Left ventricle myocardium superior (tissue), 1 donor: ENCODE data around the gene GJB2. TPM values are rescaled to one million over a fixed set of nuclear protein-coding genes. Genes with fewer than 3 reads are reported as not detected.
"Not testable (repeated sequence)": the region's sequence is repeated elsewhere in the genome, so short reads cannot be mapped to it uniquely, and the experiment has no call there.

Experiments
- ATAC-seq: fragments of 200-7000 bp; cut with Tn5 transposase; one replicate; pipeline ENCODE4 v1.9.1; 2020; ENCODE audit warnings: mild to moderate bottlenecking, moderate library complexity
- DNase-seq: peaks from one replicate; pipeline ENCODE4 v3.0.0-alpha.2; 2020
- intact Hi-C: fragments of 100-400 bp; cut with micrococcal nuclease; formaldehyde crosslinking; loops from one replicate; pipeline ENCODE4 v1.11.0; 2022
- total RNA-seq: library from RNA; stranded (reverse); fragmentation: NEBNext Ultra II Directional; extraction: Animal tissue kit (Norgen Biotek cat#: 25700); gene quantifications from one replicate; pipeline ENCODE4 v1.2.1, GENCODE V29; 2021
- donor health status: DM: no; HTN: yes; CAD: no; lungs with severe emphysema.

Gene GJB2
- total RNA-seq, 1 donor from 2014 or later, result 0.42 TPM

GRCh38 chr13:20175406-20175794 is 17.3 kb downstream of the GJB2 start:
- ATAC-seq (no peak), DNase-seq (no peak)
- intact Hi-C loops, result no loop called here

DNA sequence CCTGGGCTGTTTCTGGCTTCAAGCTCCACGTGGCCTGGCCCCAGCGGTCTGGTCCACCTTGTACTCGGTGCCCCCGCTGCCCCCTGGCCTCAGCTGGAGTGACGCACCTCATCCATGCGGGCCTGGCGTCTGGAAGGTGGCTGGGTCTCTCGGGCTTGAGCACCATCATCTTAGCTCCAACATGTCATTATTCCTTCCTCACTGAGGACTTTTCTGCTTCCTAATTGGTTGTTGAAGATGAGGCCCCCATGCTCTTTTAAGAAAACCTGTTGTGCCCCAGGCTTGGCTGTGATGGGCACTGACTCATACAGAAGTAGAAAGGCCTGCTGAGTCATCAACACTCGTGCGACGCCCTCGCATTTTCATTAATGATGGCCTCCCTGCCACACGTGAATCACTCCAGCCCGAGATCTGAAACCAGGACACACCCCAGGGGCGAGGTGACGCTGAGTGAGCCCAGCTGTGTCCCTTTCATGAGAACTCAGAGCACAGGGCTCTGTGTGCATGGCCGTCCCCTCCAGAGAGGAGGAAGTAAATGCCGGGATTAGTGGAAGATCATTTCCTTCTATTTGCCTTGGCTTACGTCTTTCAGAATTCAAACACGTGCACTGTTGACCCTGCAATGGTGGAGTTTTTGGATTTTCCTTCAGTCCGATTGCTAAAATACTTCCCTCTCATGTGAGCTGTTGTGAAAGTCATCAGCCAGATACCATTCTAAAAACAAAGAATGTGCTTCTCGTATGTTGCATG is 17.9 kb downstream of the GJB2 start:
- peak; percentile 62 for DNase-seq
- peak; percentile 72 for ATAC-seq
- intact Hi-C loops, result no loop called here

DNA sequence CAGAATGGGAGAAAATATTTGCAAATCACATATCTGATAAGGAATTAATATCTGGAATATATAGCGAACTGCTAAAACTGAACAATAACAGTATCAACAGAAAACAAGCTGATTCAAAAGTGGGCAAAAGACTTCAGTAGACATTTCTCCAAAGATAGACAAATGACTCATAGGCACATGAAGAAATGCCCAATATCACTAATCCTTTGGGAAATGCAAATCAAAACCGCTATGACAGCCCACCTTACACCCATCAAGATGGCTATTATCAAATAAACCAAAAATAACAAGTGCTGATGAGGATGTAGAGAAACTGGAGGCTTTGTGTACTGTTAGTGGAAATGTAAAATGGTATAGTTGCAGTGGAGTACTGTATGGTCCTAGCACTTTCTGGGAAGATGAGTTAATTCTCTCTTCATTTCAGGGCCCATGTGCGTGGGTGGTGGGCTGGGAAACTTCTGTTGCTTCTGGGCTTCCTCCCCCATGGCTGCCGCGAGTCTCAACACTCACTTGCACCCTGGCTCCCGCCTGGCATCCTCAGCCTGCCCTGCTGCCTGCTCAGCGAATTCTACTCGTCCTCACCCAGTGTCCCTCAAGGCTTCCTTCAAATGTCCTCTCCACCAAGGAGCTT is 19.5 kb downstream of the GJB2 start:
- ATAC-seq (no peak), DNase-seq (no peak)
- intact Hi-C loops, result no loop called here

- no peak for ATAC-seq
- intact Hi-C loops, result no loop called here
- DNase-seq, result no peak
These were observed 21.4 kb downstream of the GJB2 start for GRCh38 chr13:20171364-20171763.

DNA sequence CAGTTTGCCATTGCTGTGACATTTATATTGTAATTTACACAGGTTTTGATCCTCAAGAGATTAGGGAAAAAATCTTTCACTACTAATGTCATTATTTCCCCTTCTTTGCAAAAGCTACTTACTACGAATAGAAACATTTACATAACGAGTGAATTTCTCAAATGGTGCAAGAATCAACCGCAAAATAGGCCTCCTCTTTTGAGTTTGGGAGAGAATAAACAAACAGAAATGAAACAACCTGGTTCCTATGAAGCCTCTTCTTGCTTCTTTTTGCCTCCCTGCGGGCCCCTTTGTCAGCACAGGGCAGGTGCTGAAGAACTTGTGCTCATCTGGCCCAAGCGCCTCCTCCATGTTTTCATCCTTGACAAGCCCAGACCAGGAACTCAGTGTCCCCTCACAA is 21.8 kb downstream of the GJB2 start:
- ATAC-seq (no peak), DNase-seq (no peak)
- intact Hi-C loops, result no loop called here

DNA sequence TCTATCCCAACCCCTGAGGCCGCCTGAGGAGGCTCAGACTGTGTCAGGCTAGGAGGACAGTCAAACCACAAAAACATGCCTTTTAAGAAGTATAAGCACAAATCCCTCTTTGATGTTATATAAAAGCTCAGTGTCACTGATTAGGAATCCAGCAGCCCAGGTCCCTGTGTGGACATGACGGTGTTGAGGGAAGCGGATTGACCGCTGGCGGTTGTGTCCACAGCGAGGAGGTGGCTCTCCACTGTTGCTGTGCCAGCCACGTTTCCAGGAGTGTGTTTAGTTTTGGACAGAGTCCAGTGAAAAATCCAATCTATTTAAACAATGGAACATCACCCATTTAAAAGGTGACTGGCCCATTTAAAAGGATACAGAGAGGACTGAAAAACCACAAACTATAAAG is 24.3 kb downstream of the GJB2 start:
- intact Hi-C loops, result no loop called here

DNA sequence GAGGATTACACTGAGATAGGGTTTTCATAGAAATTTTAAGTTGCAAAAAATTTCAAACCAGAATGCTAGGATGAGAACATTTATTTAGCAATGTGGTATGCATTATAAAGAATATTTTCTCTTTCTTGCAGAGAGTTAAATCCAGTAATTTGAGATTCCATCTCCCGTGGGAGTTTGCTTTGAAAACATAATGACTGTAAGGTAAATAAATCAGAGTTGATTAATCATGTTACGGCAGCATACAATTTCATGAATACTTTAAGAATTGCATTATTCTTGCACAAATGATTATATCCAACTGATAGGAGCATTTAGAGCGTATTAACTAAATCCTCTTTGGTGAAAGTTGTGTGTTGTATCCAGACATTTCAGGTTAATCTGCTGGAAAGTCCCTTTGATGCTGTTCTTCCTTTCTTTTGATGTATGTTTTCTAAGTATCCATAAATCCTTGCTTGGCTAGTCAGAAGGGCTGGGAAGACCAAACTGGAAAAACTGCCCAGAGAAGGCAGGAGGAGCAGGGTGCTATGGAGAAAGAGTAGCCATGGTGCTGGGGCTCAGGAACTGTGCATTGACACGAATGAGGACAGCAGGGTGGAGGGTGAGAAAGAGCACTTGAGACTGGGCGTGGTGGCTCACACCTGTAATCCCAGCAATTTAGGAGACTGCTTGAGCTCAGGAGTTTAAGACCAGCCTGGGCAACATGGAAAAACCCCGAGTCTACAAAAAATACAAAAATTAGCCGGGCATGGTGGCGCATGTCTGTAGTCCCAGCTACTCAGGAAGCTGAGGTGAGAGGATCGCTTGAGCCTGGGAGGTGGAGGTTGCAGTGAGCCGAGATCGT is 27.1 kb downstream of the GJB2 start:
- intact Hi-C loops, result no loop called here
- ATAC-seq, result no peak

More for the DNA sequence above, 24.3 kb downstream of the GJB2 start:
- no peak for ATAC-seq
- DNase-seq, result no peak

DNA sequence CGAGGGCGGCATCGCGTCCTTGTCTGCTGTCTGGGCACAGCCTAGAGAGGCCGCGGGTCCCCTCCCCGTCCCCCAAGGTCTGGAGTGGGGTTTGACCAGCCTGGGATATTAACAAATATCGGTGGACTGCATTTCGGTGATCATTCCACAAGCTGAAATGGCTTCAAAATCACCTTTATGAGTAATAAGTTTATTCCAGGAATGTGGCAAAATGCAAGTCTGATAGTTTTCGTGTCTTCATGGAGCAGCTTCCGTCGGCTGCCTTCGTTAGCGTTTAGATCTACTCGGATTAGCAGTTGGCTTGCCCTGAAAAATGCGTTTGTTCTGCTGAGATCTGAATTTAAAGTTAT is 30.8 kb downstream of the GJB2 start:
- no peak for DNase-seq
- intact Hi-C loops, result no loop called here
- ATAC-seq, result no peak

More for the DNA sequence above, 27.1 kb downstream of the GJB2 start:
- DNase-seq, result no peak

DNA sequence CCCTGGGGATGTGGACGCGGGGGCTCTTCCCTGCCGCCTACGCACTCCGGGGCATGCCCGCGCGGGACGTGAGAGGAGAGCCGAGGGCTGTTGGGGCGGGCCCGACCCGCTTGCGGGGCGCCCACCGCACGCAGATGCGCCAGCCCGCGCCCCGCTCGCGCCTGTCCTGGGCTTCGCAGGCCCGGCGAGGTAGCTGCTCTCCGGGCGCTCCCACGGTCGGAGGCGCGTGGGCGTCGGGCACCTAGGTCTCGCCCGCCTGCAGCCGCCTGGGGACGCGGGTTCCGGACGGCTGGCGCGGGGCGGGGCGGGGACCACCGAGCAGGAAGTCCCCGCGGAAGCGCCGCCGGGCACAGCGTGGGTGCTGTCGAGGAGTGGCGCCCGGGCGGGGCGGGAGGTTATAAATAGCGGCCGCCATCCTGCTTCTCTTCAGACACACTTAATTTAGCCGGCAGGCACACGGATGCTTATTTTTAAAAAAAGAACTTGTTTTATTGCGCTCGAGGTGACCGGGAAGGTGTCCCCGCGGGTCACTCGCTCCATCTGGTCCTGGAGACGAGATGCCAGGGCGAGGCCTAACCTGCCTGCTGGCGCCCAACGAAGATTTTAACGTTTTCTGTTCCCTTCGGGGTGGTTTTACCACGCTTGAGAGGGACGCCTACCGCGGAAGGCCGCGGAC is 31.3 kb downstream of the GJB2 start:
- peak; percentile 74 for DNase-seq
- ATAC-seq, result peak; percentile 76
- intact Hi-C loops, result no loop called here

DNA sequence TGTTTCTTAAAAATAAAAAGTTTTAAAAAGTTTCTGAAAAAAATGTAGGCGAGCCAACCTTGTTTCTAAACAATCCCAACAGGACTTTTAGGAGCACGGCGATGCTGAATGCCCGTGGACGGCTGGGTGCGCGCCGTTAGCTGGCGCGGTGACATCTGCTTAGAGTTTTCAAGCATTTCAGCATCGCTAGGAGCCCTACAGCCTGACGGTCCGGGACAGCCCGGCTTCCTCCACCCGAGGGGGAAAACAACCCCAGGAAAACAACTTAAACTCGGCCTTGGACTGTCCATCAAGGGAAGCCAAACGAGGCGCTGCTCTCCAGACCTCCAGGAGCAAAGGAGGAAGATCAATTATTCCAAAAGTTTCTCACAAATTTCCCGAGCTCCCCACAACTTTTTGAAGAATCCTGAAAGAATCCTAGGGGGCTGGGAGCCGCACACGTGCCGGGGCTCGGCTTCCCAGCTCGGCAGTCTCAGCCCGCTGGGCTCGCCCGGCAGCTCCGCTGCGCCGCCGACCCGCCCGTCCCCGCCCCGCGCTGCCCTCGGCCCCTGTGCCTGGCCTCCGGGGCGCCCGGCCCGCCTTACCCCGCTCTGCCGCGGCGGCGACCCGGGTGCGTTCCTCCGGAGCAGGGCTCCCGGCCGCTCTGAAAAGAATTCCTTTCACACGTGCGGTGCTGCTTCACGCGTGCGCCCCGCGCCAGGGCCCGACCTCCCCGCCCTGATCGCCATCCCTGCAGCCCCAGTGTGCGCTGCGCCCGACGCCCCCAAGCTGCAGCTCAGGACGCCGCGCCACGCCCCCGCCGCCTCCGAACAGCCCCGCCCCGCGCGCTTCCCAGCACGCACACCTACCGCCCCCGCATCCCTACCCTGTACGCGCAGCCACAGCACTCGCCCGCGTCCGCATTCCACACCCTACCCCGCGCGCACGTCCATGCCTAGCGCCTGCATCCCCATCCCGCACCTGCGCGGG is 32.1 kb downstream of the GJB2 start, which contains the start of gene GJA3:
Gene GJA3 (minus strand): TSS at position 747 of the 969 bp plus-strand sequence. CDS start 17,764 bp downstream, outside the sequence.
- intact Hi-C loops, result no loop called here
- DNase-seq (peak; percentile 83), ATAC-seq (peak; percentile 92)

GRCh38 chr13:20159646-20160305 is 33.0 kb downstream of the GJB2 start:
- ATAC-seq (no peak), DNase-seq (no peak)
- intact Hi-C loops, result no loop called here

- ATAC-seq, result no peak
- no peak for DNase-seq
- intact Hi-C loops, result no loop called here
These were observed 35.5 kb downstream of the GJB2 start for GRCh38 chr13:20157151-20157796.

DNA sequence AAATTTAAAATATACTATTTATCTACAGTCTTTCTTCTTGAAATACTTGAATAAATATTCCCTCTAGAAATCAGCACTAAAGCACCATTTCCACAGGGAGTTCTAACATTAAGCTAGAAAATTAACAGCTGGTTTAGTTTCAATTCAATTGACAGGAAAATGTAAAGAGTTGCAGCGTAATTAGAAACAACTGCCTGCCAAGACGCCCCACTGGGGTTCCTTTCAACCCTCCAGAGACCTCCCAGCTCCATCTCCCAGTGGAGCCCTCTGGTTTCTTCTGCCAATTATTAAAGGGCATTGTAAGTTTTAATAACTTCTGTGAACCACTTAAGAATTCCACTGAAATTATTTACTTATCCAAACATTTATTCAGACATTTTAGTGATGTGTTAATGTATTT is 36.0 kb downstream of the GJB2 start:
- intact Hi-C loops, result no loop called here
- no peak for DNase-seq
- no peak for ATAC-seq

GRCh38 chr13:20153290-20153689 is 39.4 kb downstream of the GJB2 start:
- DNase-seq, ATAC-seq, intact Hi-C loops: not testable (repeated sequence)

GRCh38 chr13:20151612-20152011 is 41.1 kb downstream of the GJB2 start:
- intact Hi-C loops, result no loop called here
- ATAC-seq, result no peak
- DNase-seq, result no peak

DNA sequence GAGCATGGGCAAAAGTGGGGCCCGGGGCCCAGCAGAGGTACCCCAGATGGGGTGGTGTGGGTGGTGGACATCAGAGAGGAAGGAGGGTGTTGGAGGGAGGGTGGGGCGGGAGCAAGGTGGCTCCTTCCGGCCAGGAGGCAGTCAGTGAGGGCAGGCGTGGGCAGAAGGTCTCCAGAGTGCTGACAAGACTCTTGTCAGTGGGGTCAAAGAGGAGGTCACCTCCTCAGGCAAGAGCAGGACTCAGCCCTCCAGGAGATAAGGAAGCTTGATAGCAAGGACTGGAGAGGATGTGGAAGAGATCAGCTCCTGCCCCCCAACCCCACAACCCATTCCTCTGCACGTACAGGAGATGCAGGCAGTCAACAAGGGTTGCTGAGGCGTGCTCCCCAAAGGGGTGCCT is 41.7 kb downstream of the GJB2 start:
- DNase-seq, result no peak
- ATAC-seq, result peak; percentile 14
- intact Hi-C loops, result no loop called here

DNA sequence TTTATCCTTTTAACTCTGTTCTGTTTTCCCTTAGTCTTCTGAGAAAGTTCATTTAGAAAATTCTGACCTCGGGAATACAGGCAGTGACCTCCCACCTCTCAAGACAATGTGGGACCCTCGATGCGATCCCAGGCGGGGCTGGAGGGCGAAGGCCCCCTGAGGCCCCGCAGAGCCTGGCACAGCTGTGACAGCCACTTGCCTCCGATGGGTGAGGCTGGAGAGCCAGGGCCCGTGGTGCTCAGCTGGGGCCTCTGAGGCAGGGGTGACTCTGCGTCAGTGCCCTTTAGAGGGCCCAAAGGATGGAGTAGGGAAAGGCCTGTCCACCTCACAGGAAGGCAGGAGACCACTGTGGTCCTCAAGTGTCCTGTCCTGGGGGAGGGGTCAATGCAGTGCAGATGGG is 42.2 kb downstream of the GJB2 start:
- intact Hi-C loops, result no loop called here
- ATAC-seq, result peak; percentile 48
- DNase-seq, result no peak
